ENCODE data around the gene QPRT. TPM values are rescaled to one million over a fixed set of nuclear protein-coding genes. Genes with fewer than 3 reads are reported as not detected.
"Not testable (repeated sequence)": the region's sequence is repeated elsewhere in the genome, so short reads cannot be mapped to it uniquely, and the experiment has no call there.

The QPRT gene
- total RNA-seq, 1 donor from 2014 or later: 49.6 TPM

- Mint-ChIP-seq H3K27ac (no peak overlapping the region), H3K36me3 (peaks cover 21% of the 10 kb centered on the region), H3K4me3 (no peak overlapping the region), H3K9me3 (peaks cover 29% of the 10 kb centered on the region), H3K4me1 (peaks cover 6% of the 10 kb centered on the region), H3K27me3 (ENCODE audit: insufficient read depth, low read depth) (peaks cover 14% of the 10 kb centered on the region)
- Histone ChIP-seq H3K27ac (no peak overlapping the region), H3K79me2 (ENCODE audit: low read depth) (peaks cover 43% of the 10 kb centered on the region), H3K36me3 (no peaks in the 10 kb centered on the region), H2AFZ (replicated peaks) (no peak overlapping the region), H3K4me2 (no peak overlapping the region), H3K4me3 (no peak overlapping the region), H3K27me3 (no peaks in the 10 kb centered on the region), H3K9ac (no peak overlapping the region), H3K9me3 (ENCODE audit: low read depth) (no peaks in the 10 kb centered on the region), H3K4me1 (no peaks in the 10 kb centered on the region), H4K20me1 (ENCODE audit: low read depth) (peaks cover 5% of the 10 kb centered on the region), H3F3A (ENCODE audit: low read depth) (peaks cover 16% of the 10 kb centered on the region)
- TF ChIP-seq EZH2phosphoT487 (IDR thresholded peaks at IDR 0.05) (no peak), EZH2 (IDR thresholded peaks at IDR 0.05) (no peak), CTCF (IDR thresholded peaks at IDR 0.05) (no peak)
- no peak for DNase-seq (ENCODE audit: low spot score)
These were observed 15.6 kb downstream of the QPRT start for GRCh38 chr16:29694384-29695195.

GRCh38 chr16:29695675-29696074 is 16.7 kb downstream of the QPRT start:
- H3K4me1 ChIP-seq; H3K27ac ChIP-seq; H3K4me1 Mint-ChIP-seq; DNase-seq (ENCODE audit: low spot score); H3K27me3 ChIP-seq; H3K4me3 ChIP-seq; H3K9ac ChIP-seq; H3K4me3 Mint-ChIP-seq; H3K9me3 ChIP-seq (ENCODE audit: low read depth); H3K36me3 ChIP-seq; H3K4me2 ChIP-seq; H4K20me1 ChIP-seq (ENCODE audit: low read depth); H3K27ac Mint-ChIP-seq; H2AFZ ChIP-seq (replicated peaks): not testable (repeated sequence)
- Histone ChIP-seq H3F3A (ENCODE audit: low read depth) (peaks cover 20% of the 10 kb centered on the region), H3K79me2 (ENCODE audit: low read depth) (peaks cover 32% of the 10 kb centered on the region)
- Mint-ChIP-seq H3K36me3 (peaks cover 14% of the 10 kb centered on the region), H3K27me3 (ENCODE audit: insufficient read depth, low read depth) (peaks cover 10% of the 10 kb centered on the region), H3K9me3 (peaks cover 21% of the 10 kb centered on the region)

- no peak overlapping the region for H3K9ac ChIP-seq
- DNase-seq (ENCODE audit: low spot score): no peak
- no peaks in the 10 kb centered on the region for H3K27me3 ChIP-seq
- Mint-ChIP-seq H3K9me3 (peaks cover 17% of the 10 kb centered on the region), H3K4me1 (peaks cover 7% of the 10 kb centered on the region), H3K27ac (no peak overlapping the region), H3K36me3 (peaks cover 14% of the 10 kb centered on the region), H3K27me3 (ENCODE audit: insufficient read depth, low read depth) (peaks cover 5% of the 10 kb centered on the region), H3K4me3 (no peak overlapping the region)
- H2AFZ ChIP-seq (replicated peaks): no peak overlapping the region
- H3K9me3 ChIP-seq (ENCODE audit: low read depth): no peaks in the 10 kb centered on the region
- H3K4me2 ChIP-seq: no peak overlapping the region
- H4K20me1 ChIP-seq (ENCODE audit: low read depth): peaks cover 5% of the 10 kb centered on the region
- TF ChIP-seq CTCF (IDR thresholded peaks at IDR 0.05) (no peak), EZH2 (IDR thresholded peaks at IDR 0.05) (no peak), EZH2phosphoT487 (IDR thresholded peaks at IDR 0.05) (no peak)
- H3K27ac ChIP-seq: no peak overlapping the region
- H3F3A ChIP-seq (ENCODE audit: low read depth): peaks cover 20% of the 10 kb centered on the region
- H3K4me3 ChIP-seq: no peak overlapping the region
- H3K79me2 ChIP-seq (ENCODE audit: low read depth): peaks cover 21% of the 10 kb centered on the region
- H3K4me1 ChIP-seq: no peaks in the 10 kb centered on the region
- H3K36me3 ChIP-seq: no peaks in the 10 kb centered on the region
These were observed 17.9 kb downstream of the QPRT start for GRCh38 chr16:29696881-29697331.

- Histone ChIP-seq H3K9me3 (ENCODE audit: low read depth) (no peaks in the 10 kb centered on the region), H3K27ac (no peak overlapping the region), H3K27me3 (no peaks in the 10 kb centered on the region), H3K9ac (no peak overlapping the region), H2AFZ (replicated peaks) (no peak overlapping the region), H3K79me2 (ENCODE audit: low read depth) (peaks cover 16% of the 10 kb centered on the region), H3K36me3 (no peaks in the 10 kb centered on the region), H3K4me1 (no peaks in the 10 kb centered on the region), H4K20me1 (ENCODE audit: low read depth) (peaks cover 5% of the 10 kb centered on the region), H3K4me2 (no peak overlapping the region), H3F3A (ENCODE audit: low read depth) (peaks cover 20% of the 10 kb centered on the region), H3K4me3 (no peak overlapping the region)
- TF ChIP-seq CTCF (IDR thresholded peaks at IDR 0.05) (no peak), EZH2 (IDR thresholded peaks at IDR 0.05) (no peak), EZH2phosphoT487 (IDR thresholded peaks at IDR 0.05) (no peak)
- H3K27me3 Mint-ChIP-seq (ENCODE audit: insufficient read depth, low read depth): peaks cover 5% of the 10 kb centered on the region
- peaks cover 7% of the 10 kb centered on the region for H3K4me1 Mint-ChIP-seq
- H3K27ac Mint-ChIP-seq: no peak overlapping the region
- peaks cover 17% of the 10 kb centered on the region for H3K9me3 Mint-ChIP-seq
- H3K36me3 Mint-ChIP-seq: peaks cover 14% of the 10 kb centered on the region
- no peak overlapping the region for H3K4me3 Mint-ChIP-seq
- DNase-seq (ENCODE audit: low spot score): no peak
These were observed 18.4 kb downstream of the QPRT start for GRCh38 chr16:29697391-29697790.
